Activated T-cell treated with anti-CD3 and anti-CD28 coated beads, Interleukin-2, amount 50 U/mL, for 48 hours (primary cell): ENCODE results near the gene GCFC2.

Experiments
- DNase-seq, 2 experiments: peaks; one replicate each; pipeline ENCODE4 v3.0.0-alpha.2; 2020

The GCFC2 gene

DNA sequence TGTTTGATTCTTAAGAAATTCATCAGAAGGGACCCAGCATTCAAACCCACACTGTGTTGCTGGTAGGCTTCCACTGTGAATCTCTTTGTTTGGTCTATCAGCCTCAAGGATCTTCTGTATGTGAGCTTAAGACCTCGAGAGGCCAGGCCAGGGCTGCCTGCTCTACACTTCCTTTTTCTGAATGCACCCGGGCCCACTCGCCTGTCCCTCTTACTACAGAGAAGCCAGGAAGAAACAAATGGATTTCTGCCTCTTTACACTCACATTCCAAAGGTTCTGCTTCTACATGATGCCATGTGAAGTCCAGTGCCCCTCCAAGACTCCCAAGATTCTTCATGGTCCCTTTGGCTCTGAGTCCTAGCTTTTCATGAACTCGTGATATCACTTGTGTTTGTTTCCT is 89.5 kb downstream of the GCFC2 start:
- DNase-seq: no peak

DNA sequence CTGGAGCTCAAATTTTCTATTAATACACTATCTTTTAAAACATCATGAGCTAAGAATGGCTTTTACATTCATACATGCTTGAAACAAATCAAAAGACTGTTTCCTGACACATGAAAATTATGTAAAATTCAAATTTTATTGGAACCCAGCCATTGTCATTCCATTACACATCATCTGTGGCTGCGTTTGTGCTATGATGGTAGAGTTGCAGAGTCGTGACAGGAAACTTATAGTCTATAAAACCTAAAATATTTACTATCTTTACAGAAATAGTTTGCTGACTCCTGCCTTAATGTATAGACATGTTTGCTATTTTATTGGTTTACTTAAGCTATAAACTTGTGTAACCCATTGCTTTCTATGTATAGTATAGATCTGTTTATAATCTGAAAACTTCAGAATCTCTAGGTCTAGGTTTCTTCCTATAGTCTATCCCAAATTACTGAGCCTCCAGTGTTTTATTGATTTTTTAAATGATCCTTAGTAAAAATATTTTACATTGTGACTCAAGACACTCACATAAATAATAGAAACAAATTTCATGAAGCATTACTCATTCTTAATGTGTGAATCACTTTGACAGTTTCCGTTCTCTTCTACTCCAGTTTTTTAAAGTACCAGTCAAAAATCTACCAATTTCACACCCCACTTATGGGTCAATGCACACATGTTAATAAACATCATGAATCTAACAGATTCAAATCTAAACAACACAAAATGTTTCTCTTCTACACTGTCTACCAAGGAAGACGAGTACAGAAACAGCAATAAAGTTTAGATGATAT is 90.6 kb downstream of the GCFC2 start:
- no peak for DNase-seq

DNA sequence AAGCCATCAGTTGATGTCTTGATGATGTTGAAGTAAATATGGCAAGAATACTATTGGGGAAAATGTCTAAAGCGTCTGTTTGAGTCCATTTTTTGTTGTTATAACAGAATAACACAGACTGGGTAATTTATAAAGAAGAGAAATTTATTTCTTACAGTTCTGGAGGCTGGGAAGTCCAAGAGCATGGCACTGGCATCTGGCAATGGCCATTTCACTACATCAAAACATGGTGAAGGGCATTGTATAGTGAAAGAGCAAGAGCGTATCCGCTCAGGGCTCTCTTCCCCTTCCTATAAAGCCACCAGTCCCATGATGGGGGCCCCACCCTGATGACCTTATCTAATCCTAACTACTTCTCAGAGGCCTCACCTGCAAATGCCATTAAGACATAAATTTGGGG is 93.8 kb downstream of the GCFC2 start:
- no peak for DNase-seq

DNA sequence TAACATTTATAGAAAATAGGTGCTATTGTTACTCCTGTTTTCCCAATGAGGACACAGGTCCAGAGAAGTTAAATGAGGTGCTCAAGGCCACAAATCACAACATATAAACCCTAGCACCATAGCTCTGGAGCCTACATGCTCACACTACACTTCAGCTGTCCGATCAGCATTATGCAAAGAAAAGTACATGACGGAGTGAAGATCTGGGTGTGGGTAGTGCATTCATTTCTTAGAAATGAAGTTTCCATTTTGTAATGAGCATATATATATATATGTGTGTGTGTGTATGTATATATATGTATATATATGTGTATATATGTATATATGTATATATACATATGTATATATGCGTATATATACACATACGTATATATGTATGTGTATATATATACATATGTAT is 94.3 kb downstream of the GCFC2 start:
- no peak for DNase-seq

DNA sequence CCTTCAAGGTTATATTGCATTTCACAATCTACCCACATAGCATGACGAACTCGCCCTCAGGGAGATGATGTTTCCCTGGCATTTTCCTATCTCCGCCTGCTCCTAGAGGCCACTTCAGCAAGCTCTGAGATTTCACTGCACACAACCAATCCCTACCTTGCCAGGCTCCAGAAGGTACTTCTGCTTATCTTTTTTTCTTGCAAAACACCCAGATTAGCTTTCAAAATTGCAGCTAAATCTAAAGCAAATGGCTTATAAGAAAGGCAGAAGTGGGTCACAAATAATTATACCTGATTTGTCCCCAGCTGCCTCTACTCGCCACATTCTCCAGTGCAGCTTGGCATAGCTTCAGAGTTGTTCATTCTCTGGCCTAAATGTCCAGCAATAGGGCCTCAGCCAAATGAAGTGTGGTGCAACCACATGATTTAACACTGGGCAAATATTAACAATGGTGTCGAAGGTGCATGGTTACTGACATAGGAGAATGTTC is 96.5 kb downstream of the GCFC2 start:
- no peak for DNase-seq

DNA sequence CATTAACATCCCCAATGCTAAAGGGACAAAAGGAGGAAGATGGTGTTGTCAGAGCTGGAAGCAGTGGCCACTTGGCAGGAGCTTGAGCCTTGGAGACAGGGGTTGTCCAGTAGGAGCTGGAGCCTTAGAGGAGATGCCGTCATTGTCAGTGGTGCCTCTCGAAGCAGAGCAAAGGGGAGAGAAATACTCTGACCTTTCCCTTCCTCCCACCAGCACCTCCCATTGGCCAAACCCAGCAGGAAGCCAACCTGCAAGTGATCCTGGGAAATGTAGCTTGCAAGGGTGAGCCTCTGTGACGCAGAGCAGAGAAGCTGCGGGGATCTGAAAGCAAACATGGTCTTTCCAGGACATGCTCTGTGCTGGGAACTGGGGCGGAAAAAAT is 97.9 kb downstream of the GCFC2 start:
- no peak for DNase-seq
